GM19023 (cell line): ENCODE measurements around the gene SH3TC1.

Experiments used
- ATAC-seq: cut with Tn5 transposase; IDR thresholded peaks from one replicate; pipeline ENCODE4 v1.9.1; 2021; ENCODE audit warnings: mild to moderate bottlenecking, moderate library complexity; ENCODE audit not compliant: unreplicated experiment

Gene SH3TC1

GRCh38 chr4:8284391-8284790 lies 85.3 kb downstream of the SH3TC1 start:
- ATAC-seq = no peak

DNA sequence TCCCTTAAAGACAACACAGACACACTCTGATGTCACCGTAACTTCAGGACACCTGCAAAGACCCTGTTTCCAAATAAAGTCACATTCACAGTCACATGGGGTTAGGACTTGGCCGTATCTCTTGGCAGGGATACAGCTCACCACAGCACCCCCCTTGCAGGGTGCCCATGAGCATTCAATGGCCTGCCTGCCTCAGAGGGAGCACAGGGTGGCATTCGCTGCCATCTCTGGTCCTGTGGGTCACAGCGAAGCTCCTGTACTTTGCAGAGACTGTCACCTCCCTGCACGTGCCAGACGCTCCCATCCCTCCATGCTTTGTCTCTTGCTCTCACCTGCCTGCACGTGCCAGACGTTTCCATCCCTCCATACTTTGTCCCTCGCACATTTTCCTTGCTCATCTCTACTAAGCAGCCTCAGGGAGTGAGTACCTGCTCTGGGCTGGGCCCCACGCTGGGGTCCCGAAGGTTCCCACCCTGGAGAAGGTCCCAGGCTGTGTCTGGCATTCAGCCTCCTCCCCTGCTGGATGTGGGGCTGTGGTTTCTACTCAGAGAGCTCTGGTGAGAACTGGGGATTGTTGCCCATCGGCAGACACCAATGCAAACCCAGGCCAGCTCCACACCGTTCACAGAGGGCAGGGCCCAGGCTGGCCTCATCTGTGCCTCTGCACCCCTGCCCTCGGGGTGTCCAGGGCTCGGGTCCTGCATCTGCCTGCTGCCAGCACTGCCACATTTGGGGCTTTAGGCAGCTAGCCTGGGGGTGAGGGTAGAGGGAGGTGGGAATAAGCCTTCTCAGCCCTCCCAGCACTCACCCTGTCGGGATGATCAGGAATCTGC lies 86.3 kb downstream of the SH3TC1 start:
- no peak for ATAC-seq

DNA sequence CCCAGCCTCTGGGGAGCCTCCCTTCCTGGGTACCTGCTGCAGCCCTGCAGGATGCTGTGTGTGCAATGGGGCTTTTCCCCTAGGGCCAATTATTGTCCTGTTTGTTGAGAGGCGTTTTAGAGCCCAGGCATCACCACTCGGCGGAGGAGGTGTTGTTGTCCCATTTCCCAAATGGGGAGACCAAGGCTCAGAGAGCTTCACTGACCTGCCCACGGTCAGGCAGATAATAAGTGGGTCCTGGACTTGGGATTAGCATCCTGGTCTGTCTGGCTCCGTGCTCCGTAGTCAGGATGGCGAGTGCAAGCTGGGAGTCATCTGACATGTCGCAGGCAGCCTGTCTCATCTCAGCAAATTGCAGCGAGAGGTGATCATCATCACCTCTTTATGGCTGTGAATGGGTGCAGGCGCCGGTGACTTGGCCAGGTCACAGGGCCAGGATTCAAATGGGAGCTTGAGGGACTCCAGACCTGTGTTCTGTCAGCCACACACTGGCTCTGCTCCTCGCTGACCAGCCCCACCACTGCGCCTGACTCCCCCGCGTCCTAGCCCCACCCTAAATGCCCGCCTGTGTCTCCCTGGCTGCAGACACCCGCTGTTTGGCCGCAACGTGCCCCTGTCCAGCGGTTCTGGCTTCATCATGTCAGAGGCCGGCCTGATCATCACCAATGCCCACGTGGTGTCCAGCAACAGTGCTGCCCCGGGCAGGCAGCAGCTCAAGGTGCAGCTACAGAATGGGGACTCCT lies 87.1 kb downstream of the SH3TC1 start:
- ATAC-seq = no peak

DNA sequence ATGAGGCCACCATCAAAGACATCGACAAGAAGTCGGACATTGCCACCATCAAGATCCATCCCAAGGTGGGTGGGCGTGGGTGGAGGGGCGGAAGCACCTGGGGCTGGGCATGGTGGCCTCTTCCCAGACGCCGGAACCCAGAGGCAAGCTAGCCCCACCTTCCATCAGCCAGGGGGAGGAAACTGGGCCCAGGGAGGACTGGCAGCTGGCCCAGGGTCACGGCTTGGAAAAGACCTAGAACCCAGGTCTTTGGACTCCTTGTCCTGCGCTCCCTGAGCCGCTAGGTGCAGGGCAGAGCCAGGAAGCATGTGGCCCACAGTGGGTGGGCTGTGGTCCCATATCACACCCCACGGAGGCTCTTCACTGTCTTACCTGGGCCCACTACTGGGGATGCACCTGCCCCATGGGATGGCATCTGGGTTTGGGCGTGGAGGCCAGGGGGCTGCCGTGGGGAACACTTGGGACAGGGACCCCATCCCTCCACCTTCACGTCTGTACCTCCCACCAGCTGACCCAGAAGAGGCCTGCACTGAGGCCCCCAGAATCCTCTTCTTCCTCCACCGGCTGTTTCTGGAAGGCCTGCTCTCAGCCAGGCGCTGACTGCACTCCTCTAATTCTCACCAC lies 87.7 kb downstream of the SH3TC1 start:
- no peak for ATAC-seq

DNA sequence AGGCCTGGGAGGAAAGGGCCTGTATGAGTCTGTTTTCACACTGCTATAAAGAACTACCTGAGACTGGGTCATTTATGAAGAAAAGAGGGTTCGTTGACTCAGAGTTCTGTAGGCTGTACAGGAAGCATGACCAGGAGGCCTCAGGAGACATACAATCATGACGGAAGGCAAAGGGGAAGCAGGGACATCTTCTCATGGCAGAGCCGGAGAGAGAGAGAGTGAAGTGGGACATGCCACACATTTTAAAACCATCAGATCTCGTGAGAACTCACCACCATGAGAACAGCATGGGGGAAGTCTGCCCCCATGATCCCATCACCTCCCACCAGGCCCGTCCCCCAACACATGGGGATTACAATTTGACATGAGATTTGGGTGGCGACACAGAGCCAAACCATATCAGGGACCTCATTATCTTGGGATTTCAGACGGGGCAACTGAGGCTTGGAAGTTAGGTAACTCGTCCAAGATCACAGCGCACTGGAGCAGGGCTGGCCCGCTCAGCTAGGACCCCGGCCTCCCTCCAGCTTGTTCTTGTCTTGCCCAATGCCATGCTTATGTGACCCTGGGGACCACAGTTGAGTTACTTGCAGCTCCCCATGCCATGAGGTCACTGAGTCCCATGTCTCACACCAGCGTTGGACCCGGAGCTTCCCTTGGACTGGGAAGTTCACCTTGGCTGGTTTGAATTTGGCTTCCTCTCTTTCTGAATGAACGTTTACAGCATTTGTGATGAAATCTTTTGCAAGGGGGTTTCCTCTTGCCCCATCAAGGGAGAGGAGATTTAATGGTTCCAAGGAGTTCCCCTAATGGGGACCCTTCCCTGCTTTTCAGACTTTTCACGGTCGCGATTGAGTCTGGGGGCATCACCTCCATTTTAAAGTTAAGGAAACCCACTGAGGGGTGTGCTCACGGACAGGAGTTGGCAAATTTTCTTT lies 88.5 kb downstream of the SH3TC1 start:
- no peak for ATAC-seq

- ATAC-seq = no peak
Measured at GRCh38 chr4:8289151-8289750, 90.2 kb downstream of the SH3TC1 start.

DNA sequence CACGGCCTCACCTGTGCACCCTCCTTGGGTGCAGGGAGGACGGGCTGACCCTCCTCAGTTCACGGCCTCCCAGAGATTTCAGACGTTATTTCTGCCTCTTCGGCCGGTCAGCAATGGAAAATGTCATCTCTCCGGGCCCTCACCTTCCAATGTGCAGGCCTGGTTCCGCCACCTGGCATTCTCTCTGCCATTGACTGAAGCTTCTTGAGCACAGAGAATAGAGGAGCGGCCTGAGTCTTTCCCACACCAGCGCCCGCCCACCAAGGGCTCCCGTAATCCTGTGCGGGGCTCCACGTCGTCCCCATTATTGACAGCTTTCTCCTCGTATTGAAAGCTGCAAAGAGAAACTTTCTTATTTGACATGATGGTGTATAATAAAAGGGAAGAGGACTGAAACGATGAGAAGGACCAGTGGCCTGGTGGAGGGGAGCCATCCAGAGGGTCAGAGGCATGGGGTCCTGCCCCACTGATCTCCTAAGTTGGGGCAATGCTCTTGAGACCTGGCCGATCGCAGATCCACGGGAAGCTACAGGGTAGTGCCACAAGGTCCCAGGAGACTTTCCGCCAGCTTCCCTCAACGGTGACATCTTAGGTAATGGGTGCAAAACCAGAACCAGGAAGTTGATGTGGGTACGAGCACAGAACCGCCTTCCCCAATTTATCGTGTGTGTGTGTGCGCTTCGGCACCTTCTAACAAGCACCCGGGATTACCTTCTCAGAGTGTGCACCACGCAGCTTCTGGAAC lies 91.0 kb downstream of the SH3TC1 start:
- ATAC-seq = no peak

DNA sequence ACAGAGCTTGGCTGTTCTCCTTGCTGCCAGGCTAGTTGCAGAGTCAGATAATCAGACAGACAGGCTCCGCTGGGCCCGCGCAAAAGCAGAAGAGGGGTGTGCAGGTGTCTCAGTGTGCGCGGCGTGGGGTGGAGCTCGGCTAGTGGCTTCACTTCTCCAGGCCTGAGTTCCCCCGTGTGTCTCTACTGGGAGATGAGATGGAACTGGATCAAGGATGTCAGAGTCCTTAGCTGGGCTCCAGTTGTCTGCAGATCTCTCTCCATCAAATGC lies 91.5 kb downstream of the SH3TC1 start:
- ATAC-seq = no peak
